ENCODE data around the gene JARID2. TPM values are rescaled to one million over a fixed set of nuclear protein-coding genes. Genes with fewer than 3 reads are reported as not detected.

Gene JARID2
- total RNA-seq, 3 donors from 2014 or later, result 10.6 to 11.8 (median 11.4) TPM

- intact Hi-C loops (cut with DNase I, micrococcal nuclease), result no loop called here
- Histone ChIP-seq H3K4me1 (ENCODE audit: low read depth) (peaks cover 7% of the 10 kb centered on the region), H3K36me3 (ENCODE audit: low read depth) (no peaks in the 10 kb centered on the region), H3K9me3 (no peaks in the 10 kb centered on the region), H3K4me3 (no peak overlapping the region)
- TF ChIP-seq, protein P1, sequence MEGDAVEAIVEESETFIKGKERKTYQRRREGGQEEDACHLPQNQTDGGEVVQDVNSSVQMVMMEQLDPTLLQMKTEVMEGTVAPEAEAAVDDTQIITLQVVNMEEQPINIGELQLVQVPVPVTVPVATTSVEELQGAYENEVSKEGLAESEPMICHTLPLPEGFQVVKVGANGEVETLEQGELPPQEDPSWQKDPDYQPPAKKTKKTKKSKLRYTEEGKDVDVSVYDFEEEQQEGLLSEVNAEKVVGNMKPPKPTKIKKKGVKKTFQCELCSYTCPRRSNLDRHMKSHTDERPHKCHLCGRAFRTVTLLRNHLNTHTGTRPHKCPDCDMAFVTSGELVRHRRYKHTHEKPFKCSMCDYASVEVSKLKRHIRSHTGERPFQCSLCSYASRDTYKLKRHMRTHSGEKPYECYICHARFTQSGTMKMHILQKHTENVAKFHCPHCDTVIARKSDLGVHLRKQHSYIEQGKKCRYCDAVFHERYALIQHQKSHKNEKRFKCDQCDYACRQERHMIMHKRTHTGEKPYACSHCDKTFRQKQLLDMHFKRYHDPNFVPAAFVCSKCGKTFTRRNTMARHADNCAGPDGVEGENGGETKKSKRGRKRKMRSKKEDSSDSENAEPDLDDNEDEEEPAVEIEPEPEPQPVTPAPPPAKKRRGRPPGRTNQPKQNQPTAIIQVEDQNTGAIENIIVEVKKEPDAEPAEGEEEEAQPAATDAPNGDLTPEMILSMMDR (IDR thresholded peaks at IDR 0.05), result no peak
- ATAC-seq (no peak), DNase-seq (no peak)
These were observed 180.1 kb downstream of the JARID2 start for GRCh38 chr6:15425947-15426346.

DNA sequence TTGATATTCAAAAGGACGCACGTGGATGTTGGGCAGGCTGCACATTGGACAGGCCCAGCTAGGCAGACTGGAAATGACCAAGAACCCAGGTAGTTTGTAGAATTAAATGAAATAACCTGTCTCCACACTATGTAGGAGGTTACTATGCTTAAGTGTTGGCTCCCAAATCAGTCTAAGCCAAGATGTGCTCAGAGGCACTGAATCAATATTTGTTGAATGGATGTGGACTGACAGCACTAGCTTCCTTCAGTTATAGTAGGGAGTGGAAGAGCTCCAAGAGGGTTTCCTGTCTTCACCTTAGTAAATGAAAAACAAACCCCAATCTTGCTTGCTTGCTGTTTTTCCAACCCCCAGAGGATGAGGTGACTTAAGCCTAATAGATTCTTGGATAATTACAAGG lies 180.5 kb downstream of the JARID2 start:
- Histone ChIP-seq H3K4me1 (ENCODE audit: low read depth) (peaks cover 7% of the 10 kb centered on the region), H3K36me3 (ENCODE audit: low read depth) (no peaks in the 10 kb centered on the region), H3K9me3 (no peaks in the 10 kb centered on the region), H3K4me3 (no peak overlapping the region)
- intact Hi-C loops (cut with DNase I, micrococcal nuclease), result no loop called here
- no peak for DNase-seq
- TF ChIP-seq, protein P1 (IDR thresholded peaks at IDR 0.05), result no peak
- ATAC-seq, result peak; percentile 33

- Histone ChIP-seq H3K36me3 (ENCODE audit: low read depth) (no peaks in the 10 kb centered on the region), H3K4me1 (ENCODE audit: low read depth) (peaks cover 8% of the 10 kb centered on the region)
- TF ChIP-seq, protein P1 (IDR thresholded peaks at IDR 0.05), result no peak
These were observed 181.0 kb downstream of the JARID2 start for GRCh38 chr6:15426901-15427300.

GRCh38 chr6:15427331-15428070 lies 181.6 kb downstream of the JARID2 start:
- Histone ChIP-seq H3K9me3 (no peaks in the 10 kb centered on the region), H3K4me1 (ENCODE audit: low read depth) (peaks cover 10% of the 10 kb centered on the region), H3K4me3 (no peak overlapping the region), H3K36me3 (ENCODE audit: low read depth) (no peaks in the 10 kb centered on the region)
- ATAC-seq (peak; percentile 49), DNase-seq (no peak)
- TF ChIP-seq, protein P1 (IDR thresholded peaks at IDR 0.05), result no peak
- intact Hi-C loops (cut with DNase I, micrococcal nuclease), result no loop called here

More at GRCh38 chr6:15426901-15427300, 181.0 kb downstream of the JARID2 start:
- DNase-seq, result no peak
- H3K9me3 ChIP-seq, result no peaks in the 10 kb centered on the region
- intact Hi-C loops (cut with DNase I, micrococcal nuclease), result no loop called here
- H3K4me3 ChIP-seq, result no peak overlapping the region
- ATAC-seq, result no peak

GRCh38 chr6:15429141-15430110 lies 183.6 kb downstream of the JARID2 start:
- Histone ChIP-seq H3K36me3 (ENCODE audit: low read depth) (no peaks in the 10 kb centered on the region), H3K4me1 (ENCODE audit: low read depth) (peaks cover 13% of the 10 kb centered on the region), H3K9me3 (no peaks in the 10 kb centered on the region), H3K4me3 (no peak overlapping the region)
- DNase-seq, result no peak
- ATAC-seq, result peak; percentile 35
- intact Hi-C loops (cut with DNase I, micrococcal nuclease), result no loop called here
- TF ChIP-seq, protein P1 (IDR thresholded peaks at IDR 0.05), result no peak

Measured in mucosa of descending colon (tissue), 3 donors.